Measurements from ENCODE around the gene EVX2. TPM values are rescaled to one million over a fixed set of nuclear protein-coding genes. Genes with fewer than 3 reads are reported as not detected.

The EVX2 gene
- total and polyA plus RNA-seq, 7 donors: 0.07 to 4.6 (median 1.9) TPM; not detected in 2

GRCh38 chr2:176122052-176122682 is 38.4 kb upstream of the EVX2 start:
- Histone ChIP-seq H3K27ac (peak overlapping the region in 3 of 4 donors; percentile 48 to 73 (median 64)), H3K27me3 (peaks cover 1 to 48% (median 3%) of the 10 kb centered on the region in 3 donors), H3K9me3 (no peaks in the 10 kb centered on the region), H3K36me3 (peaks cover 0 to 12% (median 0%) of the 10 kb centered on the region in 4 donors), H3K4me1 (peaks cover 0 to 12% (median 6%) of the 10 kb centered on the region in 4 donors), H3K4me3 (peak overlapping the region; percentile 26 to 57 (median 52))
- 3 to 8% methylated on average over 47 of the region's 47 CpGs for WGBS, 2 donors
- intact Hi-C loops (cut with DNase I): no loop called here
- TF ChIP-seq CTCF (IDR thresholded peaks at IDR 0.05) (no peak), POLR2AphosphoS5 (IDR thresholded peaks at IDR 0.05) (no peak), POLR2A (IDR thresholded peaks at IDR 0.05) (no peak), EP300 (IDR thresholded peaks at IDR 0.05) (no peak)
- no peak for DNase-seq

GRCh38 chr2:176121190-176122051 is 37.7 kb upstream of the EVX2 start:
- peaks cover 0 to 11% (median 6%) of the 10 kb centered on the region in 4 donors for H3K4me1 ChIP-seq
- intact Hi-C loops (cut with DNase I): no loop called here
- peak overlapping the region in 2 of 4 donors; percentile 57 for H3K4me3 ChIP-seq
- peaks cover 0 to 12% (median 0%) of the 10 kb centered on the region in 4 donors for H3K36me3 ChIP-seq
- peak; percentile 40 for DNase-seq
- 42 to 46% methylated on average over 53 of the region's 53 CpGs for WGBS, 2 donors
- no peak for TF ChIP-seq CTCF (IDR thresholded peaks at IDR 0.05)
- no peak for TF ChIP-seq EP300 (IDR thresholded peaks at IDR 0.05)
- no peak for TF ChIP-seq POLR2A (IDR thresholded peaks at IDR 0.05)
- no peak for TF ChIP-seq POLR2AphosphoS5 (IDR thresholded peaks at IDR 0.05)
- peaks cover 0 to 50% (median 4%) of the 10 kb centered on the region in 3 donors for H3K27me3 ChIP-seq
- no peaks in the 10 kb centered on the region for H3K9me3 ChIP-seq
- peak overlapping the region in 2 of 4 donors; percentile 64 to 73 for H3K27ac ChIP-seq

- TF ChIP-seq CTCF (IDR thresholded peaks at IDR 0.05) (no peak), POLR2A (IDR thresholded peaks at IDR 0.05) (no peak), POLR2AphosphoS5 (IDR thresholded peaks at IDR 0.05) (no peak), EP300 (IDR thresholded peaks at IDR 0.05) (no peak)
- 52 to 72% methylated on average over 13 of the region's 13 CpGs for WGBS, 2 donors
- peaks cover 0 to 17% (median 6%) of the 10 kb centered on the region in 4 donors for H3K4me1 ChIP-seq
- H3K27ac ChIP-seq: no peak overlapping the region
- H3K9me3 ChIP-seq: no peaks in the 10 kb centered on the region
- H3K36me3 ChIP-seq: peaks cover 0 to 12% (median 0%) of the 10 kb centered on the region in 4 donors
- no peak overlapping the region for H3K4me3 ChIP-seq
- intact Hi-C loops (cut with DNase I): no loop called here
- peaks cover 0 to 57% (median 4%) of the 10 kb centered on the region in 3 donors for H3K27me3 ChIP-seq
- no peak for DNase-seq
Measured at GRCh38 chr2:176120364-176121189, 36.8 kb upstream of the EVX2 start.

- Histone ChIP-seq H3K4me3 (no peak overlapping the region), H3K36me3 (peaks cover 0 to 12% (median 0%) of the 10 kb centered on the region in 4 donors), H3K9me3 (no peaks in the 10 kb centered on the region), H3K27me3 (peaks cover 0 to 70% (median 4%) of the 10 kb centered on the region in 3 donors), H3K4me1 (peaks cover 0 to 17% (median 10%) of the 10 kb centered on the region in 4 donors), H3K27ac (no peak overlapping the region)
- DNase-seq: no peak
- TF ChIP-seq EP300 (IDR thresholded peaks at IDR 0.05) (no peak), POLR2A (IDR thresholded peaks at IDR 0.05) (no peak)
- 21 to 27% methylated on average over 24 of the region's 24 CpGs for WGBS, 2 donors
- intact Hi-C loops (cut with DNase I): no loop called here
Measured at GRCh38 chr2:176118601-176119339, 35.0 kb upstream of the EVX2 start.
